GM21723 (cell line): ENCODE results near the gene MYRFL.
"Not testable (repeated sequence)": the region's sequence is repeated elsewhere in the genome, so short reads cannot be mapped to it uniquely, and the experiment has no call there.

ENCODE experiments used
- ATAC-seq: cut with Tn5 transposase; IDR thresholded peaks from one replicate; pipeline ENCODE4 v1.9.1; 2021; ENCODE audit warnings: mild to moderate bottlenecking, moderate library complexity; ENCODE audit not compliant: unreplicated experiment

The MYRFL gene

DNA sequence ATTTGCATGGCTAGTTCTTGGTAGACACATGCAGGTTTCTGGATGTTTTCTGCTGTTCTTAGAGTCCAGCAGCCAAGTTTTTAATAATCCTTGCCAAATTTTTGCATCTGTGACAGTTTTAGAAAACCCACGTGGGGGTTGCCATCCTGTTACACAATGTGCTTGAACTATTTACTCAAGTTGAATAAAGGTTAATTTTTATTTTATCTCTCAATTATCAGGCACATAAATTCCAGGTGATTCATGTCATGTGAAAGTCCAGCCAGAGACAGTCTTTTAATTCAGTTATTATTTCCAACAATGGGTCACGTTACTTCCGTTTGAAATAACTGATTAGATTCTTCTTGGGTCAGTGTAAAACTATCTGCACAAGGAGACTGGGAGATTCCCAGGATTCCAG lies 15.7 kb downstream of the MYRFL start:
- ATAC-seq, result no peak

- ATAC-seq, result no peak
Measured at GRCh38 chr12:69843608-69844007, 18.6 kb downstream of the MYRFL start.

DNA sequence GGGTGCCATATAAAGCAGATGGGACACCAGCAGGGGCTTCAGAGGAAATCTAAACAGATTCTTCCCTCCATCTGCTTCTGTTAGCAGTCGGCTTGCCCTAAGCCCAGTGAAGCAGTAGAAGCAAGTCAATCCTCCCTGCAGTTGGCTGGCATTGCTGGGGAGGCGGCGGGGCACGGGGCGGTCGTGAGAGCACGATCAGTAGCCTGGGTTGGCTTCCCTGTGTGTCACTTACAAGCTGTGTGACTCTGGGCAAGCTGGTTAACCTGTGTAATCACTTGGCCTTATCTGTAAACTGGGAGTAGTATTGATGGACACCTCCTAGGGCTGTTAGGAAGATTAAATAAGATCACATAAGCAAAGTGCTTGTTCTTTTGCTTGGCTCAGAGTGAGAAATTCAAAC lies 19.4 kb downstream of the MYRFL start:
- ATAC-seq, result no peak

DNA sequence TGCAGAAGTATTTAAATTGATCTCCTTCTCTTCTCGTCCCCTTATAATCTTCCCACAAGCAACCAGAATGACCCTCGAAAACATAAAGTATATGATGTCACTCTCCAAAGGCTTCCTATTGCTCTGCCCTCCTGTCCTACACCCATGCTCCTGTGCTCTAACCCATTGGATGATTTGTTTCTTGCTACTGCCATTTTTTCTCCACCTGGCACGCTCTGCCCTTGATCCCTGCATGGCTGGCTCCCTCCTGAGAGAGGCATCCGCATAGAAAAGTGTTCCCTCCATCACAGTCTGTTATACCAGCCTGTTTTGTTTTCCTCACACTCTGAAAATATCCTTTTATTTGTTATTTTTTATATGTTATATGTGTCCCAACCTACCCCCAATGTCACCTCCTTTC lies 19.8 kb downstream of the MYRFL start:
- no peak for ATAC-seq

GRCh38 chr12:69846976-69847375 lies 21.9 kb downstream of the MYRFL start:
- no peak for ATAC-seq

DNA sequence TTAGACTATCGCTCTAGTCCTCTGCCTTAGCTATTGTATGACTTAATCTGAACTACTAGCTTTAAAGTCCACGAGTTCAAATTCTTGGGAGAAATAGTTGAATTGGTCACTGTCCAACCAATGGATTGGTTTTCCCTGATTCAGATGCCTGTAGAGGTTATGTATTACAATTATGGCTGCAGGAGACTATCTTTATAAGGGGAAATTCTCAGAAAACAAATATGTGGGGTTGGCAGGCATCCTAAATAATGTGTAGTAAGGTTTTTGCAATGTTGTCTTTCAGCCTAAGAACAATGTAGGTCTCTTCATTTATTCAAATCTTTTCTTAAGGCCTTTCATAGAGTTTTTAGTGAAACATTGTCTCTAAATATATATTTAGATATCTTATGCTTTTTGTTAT lies 26.9 kb downstream of the MYRFL start:
- no peak for ATAC-seq

- ATAC-seq, result not testable (repeated sequence)
Measured at GRCh38 chr12:69853176-69853961, 28.3 kb downstream of the MYRFL start.

DNA sequence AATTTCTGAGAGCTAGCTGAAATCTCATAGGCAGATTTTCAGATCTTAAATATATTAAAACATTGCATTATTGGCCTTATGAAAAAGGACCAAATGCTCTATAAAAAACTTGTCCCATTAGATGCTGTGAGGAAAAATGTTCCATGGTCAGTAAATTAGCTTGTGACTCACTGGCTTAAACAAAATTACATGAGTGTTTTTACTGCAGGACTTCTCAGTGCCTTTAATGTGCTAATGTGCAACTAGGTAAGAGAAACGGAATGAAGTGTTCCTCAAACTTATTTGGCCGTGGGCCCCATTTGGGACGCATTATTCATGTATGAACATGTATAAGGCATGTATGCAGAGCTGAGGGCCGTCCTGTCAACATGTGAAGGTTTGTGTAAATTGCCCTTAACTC lies 41.7 kb downstream of the MYRFL start:
- no peak for ATAC-seq

DNA sequence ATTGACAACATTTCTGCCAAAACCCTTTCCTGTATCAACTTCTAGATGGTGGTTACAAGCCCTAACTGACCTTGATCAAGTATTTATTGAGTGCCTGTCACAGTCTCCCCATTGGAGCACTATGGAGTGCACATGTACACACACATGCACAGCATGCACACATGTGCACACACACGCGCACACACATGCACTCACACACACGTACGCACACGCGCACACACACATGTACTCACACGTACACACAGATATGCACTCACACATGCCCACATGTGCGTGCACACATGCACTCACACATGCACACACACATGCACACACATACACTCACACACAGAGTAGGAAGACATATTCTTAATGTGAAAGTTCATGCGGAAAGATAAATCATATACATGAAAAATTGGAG lies 43.7 kb downstream of the MYRFL start:
- ATAC-seq, result no peak

GRCh38 chr12:69872804-69873203 lies 47.8 kb downstream of the MYRFL start:
- ATAC-seq, result no peak

DNA sequence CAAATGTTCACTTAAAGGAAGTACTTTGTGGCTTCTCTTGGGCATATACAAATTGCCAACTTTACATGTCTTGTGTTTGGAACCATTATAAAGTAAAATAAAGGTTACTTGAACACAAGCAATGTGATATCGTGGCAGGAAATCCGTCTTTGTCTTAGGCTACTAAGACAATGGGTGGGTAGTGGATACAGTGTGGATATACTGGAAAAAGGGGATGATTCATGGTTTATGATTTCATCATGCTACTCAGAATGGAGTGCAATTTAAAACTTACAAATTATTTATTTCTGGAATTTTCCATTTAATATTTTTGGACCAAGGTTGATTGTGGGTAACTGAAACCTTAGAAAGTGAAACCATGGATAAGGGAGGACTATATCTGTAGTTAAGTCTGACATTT lies 48.4 kb downstream of the MYRFL start:
- ATAC-seq, result no peak

- no peak for ATAC-seq
Measured at GRCh38 chr12:69874606-69875005, 49.6 kb downstream of the MYRFL start.

DNA sequence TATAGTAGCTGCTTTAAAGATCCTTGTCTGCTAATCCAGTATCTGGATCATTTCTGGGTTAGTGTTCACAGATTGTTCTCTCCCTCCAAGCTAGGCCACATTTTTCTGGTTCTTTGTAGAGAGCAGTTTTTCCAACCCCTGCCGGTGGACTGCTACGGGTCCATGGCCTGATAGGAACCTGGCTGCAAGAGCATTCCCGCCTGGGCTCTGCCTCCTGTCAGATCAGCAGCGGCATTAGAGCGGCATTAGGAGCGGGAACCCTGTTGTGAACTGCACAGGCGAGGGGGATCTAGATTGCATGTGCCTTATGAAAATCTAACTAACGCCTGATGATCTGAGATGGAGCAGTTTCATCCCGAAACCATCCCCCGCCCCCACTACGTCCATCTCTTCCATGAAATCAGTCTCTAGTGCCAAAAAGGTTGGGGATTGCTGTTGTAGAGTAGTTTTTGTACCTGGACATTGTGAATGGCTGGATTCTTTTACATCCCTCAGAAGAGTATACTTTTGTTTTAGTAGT lies 50.4 kb downstream of the MYRFL start:
- no peak for ATAC-seq

DNA sequence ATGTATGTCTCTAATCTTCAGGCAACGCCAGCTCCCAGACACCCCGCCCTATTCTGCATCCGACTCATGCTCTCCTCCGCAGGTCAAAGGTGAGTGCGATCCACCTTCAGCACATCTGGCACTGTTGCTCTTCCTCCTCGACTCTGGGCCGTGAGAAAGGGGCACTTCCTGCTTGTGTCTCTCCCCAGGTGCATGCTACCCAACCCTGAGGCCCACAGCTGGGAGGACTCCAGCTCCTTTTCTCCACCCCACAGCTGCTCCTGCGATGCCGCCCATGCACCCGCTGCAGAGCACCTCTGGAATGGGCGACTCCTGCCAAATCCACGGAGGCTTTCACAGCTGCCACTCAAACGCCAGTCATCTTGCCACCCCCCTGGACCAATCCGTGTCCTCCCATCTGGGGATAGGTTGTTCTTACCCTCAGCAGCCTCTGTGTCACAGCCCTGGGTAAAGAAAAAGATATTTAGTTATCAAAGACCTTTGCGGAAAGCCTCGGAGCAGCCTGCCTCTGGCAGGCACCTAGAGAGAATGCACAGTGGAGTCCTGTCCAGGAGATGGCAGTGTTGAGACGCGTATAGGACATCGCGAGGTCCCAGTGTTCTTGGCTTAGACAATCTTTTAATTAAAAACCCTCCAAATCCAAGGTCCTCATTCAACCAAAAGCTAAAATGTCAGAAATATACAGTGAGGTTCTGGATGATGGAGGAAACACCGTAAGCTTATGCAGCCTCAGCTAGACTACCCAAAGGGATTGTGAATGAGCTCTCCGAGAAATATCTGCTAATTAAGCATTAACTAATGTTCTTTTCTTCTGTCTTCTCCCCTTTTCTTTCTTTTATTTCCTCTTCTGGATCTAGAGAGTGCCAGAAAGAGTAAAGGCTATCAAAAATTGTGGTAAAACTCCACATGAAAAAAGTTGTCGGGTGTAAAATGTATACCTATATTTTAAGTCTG lies 54.3 kb downstream of the MYRFL start:
- ATAC-seq, result peak; percentile 96

DNA sequence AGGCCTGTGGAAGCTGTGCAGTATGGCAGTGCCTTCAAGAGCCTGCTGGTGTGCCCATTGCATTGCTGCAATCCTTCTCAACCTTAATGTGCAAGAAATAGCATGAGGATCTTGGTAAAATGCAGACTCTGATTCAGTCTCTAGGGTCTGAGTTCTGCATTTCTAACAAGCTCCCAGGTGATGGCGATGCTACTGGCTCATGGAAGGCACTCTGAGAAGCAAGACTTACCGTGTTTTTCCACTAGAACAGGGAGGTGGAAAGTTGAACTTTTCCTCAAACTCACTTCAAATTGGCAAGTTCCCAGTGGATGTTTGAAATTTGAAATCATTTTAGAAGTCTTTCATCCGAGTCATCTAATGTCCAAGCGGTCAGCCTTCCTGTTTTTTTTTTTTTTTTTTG lies 55.5 kb downstream of the MYRFL start:
- ATAC-seq, result no peak

DNA sequence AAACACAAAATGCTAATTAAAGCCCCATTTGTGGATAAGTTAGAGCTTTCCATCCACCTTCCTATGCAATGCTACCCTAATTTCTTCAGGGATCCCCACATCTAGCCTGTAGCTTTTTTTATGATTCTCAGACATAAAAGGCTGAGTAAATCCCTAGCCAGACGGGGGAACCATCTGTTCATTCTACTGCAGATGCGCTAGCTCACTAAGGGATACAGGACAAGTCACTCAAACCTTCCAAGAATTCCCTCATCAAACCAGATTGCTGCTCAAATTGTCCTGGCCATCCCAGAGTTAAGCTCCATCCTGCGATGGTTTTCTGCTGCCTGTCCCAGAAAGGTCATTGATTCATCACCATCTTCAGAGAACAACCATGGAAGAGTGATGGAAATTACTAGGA lies 56.7 kb downstream of the MYRFL start:
- ATAC-seq, result no peak

DNA sequence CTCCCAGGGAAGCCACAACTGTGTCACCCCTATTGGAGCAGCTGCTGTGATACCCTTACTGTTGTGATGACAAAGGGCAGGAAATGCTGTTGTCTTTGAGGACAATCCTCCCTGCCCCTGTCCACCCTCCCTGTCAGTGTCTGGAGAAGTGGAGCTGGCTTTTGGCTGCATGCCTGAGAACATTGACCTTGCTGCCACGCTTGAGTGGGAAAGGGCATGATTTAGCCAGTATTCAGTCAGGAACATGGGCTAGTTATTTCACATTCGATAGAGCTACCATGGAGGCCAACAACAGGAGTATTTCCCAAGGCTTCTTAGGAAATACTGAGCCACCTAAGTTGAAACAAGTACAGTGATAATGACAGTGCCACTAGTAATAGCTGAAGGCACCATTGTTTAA lies 59.4 kb downstream of the MYRFL start:
- ATAC-seq, result no peak

DNA sequence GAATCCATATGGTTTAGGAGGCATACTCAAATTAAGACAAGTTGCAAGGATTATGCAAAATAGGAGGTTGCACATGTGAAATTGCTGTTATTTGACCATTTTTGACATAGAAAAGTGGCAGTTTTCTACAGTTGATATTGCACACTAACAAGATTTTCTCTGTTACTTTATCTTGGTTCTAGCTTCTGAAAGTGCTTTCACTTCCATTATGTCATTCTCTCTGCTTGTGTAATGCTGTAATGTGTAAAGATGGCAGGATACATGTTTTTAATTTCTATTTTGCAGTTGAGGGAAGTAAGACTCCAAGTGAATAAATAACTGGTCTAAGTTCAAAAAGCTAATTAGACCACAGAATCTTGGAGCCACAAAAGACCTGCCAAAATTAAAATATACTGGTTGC lies 60.6 kb downstream of the MYRFL start:
- ATAC-seq, result no peak

- no peak for ATAC-seq
Measured at GRCh38 chr12:69886109-69886508, 61.1 kb downstream of the MYRFL start.

DNA sequence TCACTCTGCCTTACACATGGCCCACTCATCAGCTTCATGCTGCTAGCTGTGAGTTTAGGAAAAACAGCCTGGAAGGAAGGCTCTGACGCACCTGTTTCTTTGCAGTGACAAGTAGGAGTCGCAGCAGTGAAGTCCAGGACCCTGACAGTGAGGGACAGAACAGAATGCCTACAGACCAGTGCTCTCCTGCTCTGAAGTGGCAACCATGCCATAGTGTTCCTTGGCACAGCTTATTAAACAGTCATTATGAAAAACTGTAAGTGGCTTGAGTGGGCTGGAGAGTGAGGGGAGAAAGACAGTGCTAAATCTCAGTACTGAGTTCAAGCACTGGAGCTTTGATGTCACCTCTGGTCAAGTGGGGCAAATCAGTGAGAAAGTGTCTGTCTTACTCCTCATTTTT lies 61.7 kb downstream of the MYRFL start:
- no peak for ATAC-seq

DNA sequence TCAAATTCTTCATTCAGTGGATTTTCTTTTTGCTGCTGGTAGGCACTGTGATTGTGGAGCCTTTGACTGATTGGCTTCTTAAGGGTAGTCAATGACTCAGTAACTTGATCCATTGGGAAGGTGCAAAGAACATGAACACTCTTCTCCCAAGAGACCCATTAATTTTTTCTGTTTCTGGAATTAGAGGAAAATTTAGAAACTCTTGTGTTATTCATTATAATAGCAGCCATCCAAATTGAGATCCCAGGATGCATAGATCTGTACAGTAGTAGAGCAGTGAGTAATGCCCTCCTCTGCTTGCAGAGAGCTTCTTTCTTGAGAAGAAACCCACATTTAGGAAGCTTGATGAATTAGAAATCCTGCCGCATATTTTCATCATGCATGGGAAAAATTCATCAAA lies 63.9 kb downstream of the MYRFL start:
- ATAC-seq, result no peak
